NCI-H2196 (cell line): ENCODE results near the gene ALX3.
"Not testable (repeated sequence)": the region's sequence is repeated elsewhere in the genome, so short reads cannot be mapped to it uniquely, and the experiment has no call there.

ENCODE experiments used
- DNase-seq: peaks from one replicate; lab custom pipeline; 2025; ENCODE audit not compliant: unreplicated experiment; lab: John Stamatoyannopoulos, UW

The ALX3 gene

DNA sequence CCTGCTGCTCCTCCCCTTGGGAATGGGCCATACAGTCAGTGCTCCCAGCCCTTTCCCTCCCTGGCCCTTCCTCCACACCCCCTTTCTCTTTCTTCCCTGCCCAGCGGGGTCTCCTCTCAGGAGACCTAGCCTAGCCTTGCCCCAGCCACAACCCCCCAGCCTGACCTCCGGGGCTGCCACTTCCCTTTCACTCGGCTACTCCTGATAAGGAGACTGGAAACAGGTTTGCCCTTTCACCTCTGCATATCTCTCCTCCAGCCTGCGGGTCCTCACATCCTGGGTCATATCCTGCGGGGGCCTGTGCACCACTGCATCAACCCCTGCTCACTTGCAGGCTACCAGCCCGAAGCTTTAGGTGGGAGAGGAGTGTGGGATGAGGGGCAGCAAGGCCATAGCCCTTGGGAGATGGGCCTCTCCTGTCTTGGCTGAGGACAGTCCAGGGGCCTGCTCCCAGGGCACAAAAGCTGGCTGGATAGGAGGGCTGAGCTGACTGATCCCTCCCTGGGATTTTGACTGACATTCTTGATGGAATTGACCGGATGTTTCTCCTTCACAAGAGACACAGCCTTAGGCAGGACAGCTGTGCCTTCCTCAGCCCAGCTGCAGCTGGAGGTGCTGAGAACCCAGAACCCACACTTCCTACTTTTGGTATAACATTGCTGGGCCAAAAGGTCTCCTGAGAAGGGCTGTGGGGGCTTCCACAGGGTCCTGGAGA lies 19.2 kb upstream of the ALX3 start:
- DNase-seq, result no peak

DNA sequence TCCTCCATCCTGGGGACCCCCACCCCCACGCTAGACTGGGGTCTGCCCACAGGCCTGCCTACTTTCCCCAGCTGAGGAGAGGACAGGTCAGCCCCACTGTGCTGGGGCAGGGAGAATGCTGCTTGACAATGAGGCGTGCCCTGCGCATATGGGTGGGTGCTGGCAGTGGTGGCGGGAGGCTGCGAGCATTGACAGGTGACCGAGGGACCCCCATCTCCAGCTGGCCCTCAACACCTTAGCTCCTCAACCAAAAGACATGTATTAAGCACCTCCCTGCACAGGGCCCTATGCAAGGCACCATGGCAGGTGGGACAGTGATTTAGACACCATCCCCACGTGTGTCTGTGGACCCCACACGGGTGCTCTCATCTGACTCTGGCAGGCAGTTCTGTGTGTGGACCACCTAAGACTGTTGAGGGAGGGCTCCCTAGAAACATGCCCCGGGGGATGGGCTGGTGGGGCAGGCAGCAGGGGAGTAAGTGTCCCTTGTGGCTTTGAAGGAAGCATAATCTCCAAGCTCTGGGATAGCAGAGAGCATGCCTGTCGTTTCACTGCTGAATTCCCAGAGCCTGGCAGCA lies 18.4 kb upstream of the ALX3 start:
- DNase-seq, result no peak

DNA sequence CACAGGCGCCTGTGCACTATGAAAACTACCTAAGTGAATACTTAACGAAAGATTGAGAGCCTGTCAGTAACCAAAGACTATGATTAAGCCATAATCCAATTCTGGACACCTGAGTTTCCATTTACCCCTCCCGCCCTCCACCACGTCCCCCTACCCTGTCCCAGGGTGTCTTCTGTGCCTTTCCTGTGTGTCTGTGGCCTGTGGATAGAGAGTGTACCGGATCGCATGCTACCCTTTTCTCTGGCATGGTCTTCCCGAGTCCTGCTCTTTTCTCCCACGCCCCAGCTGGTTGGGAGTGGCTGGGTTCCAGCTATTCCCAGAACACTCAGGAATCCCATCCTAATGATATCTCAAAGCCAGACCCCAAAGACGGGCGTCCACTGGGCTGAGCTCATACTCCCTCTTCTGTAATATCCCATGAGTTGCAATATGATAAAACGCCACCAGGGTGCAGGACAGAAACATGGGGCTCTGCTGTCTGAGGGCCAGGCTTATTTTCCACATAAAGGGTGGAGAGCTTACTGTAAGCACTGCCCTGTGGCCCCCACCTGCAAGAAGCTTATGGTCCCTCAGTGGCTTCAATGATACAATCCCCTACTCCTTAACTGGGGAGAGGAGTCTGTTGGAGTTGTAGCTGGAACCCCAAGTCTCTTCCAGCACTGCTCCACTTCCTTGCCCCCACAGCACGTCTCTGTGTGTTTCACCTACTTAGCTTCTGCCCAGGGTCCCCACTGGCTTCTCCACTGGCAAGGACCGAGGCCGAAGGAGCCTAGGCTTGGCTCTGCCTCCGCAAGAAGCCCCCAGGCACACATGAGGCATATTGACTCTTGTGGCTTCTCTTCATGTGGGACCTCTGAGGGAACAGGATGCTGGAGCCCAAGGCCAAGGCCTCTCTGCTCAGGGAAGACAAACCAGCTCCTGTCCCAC lies 17.6 kb upstream of the ALX3 start:
- peak; percentile 79 for DNase-seq

- no peak for DNase-seq
Measured at GRCh38 chr1:110086961-110087360, 16.5 kb upstream of the ALX3 start.

- no peak for DNase-seq
Measured at GRCh38 chr1:110085671-110086070, 15.2 kb upstream of the ALX3 start.

DNA sequence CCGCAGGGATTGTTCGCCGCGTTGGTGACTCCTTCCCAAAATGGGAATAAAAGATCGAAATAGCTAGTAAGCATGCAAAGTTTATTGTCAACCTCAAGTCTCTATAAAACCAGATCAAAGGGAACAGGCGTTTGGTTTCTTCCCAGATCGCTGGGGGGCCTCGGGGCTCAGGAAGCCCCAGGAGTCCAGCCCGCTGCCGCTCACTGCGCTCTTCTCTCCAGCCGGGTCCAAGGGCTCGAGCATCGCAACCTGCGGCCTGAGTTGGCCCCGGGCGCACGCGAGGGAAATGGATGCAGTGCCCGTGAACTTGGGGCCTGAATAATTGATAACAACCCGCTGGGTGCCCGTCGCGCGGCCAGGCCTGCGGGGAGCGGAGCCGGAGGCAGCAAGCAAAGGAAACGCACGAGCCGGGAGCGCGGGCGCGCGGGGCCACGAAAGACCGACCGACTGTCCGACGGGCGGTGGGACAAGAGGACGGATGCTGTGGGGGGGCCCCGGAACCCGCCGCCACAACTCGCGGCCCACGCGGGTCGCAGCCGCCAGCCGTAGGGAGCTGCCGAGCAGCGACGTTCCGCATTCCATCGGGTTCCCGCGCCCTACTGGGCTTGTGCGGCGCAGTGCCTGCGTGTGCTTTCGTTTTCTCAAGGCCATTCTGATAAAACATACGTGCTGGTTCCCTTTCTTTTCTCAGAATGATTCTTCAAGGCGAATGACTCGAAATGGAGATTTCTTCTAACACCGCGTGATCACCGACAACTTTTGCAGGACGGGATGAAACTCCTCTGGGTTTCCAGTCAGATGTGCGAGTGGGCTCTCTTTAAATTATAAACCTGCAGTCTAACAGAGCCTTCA lies 14.0 kb upstream of the ALX3 start:
- no peak for DNase-seq

DNA sequence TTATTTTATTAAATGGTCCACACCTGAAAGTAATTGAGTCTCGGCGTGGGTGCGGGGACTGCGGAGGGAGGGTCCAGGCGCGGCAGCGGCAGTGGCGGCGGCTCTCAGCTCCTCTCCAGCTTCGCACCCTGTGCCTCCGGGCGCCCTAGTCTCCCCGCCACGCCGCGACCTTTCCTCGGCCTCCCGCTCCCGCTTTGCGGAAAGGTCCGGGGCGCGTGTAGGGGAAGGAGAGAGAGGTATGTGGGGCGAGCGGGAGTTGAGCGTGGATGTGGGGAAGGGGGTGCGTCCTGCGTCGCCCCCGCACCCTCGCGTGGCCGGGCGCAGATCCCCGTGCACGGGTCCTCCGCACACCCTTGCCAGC lies 13.4 kb upstream of the ALX3 start:
- no peak for DNase-seq

GRCh38 chr1:110083061-110083865 lies 12.8 kb upstream of the ALX3 start:
- DNase-seq, result no peak

GRCh38 chr1:110082477-110082876 lies 12.0 kb upstream of the ALX3 start:
- no peak for DNase-seq

DNA sequence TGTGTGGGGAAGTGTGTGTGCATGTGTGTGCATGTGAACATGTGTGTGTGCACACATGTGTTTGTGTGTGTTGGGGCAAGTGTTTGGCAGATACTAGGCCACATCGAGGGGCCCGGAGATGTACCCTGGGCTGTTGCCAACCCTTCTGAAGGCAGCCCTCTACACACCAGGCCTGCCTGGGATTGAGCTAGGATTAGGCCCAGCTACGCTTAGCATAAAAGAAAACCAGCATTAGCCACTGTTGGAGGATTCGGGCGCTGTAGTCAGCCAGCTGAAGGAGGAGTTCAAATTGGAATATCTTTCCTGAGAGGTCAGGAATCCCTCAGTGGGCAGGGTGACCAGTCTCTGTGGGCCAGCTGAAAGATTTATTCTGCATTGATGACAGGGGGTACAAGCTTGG lies 10.6 kb upstream of the ALX3 start:
- no peak for DNase-seq

GRCh38 chr1:110079995-110080394 lies 9.5 kb upstream of the ALX3 start:
- not testable (repeated sequence) for DNase-seq

GRCh38 chr1:110076789-110077500 lies 6.5 kb upstream of the ALX3 start:
- no peak for DNase-seq

- DNase-seq, result no peak
Measured at GRCh38 chr1:110074166-110074565, 3.7 kb upstream of the ALX3 start.

DNA sequence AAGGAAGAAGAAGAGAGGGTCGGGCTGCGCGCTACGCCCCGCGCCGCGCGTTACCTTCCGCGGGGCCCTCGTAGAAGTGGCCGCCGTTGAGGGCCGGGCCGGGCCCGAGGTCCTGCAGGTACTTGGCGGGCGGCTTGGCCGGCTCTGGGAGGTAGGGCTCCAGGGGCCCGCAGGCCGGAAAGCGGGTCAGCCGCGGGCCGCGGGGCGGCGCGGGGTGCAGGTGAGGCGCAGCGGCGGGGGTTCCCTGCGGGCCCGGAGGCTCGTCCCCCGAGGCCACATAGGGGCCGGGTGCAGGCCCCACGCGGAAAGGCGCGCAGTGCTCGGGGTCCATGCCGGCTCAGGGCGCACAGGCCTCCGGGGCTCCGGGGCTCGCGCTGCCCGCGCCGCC lies 196 bp downstream of the ALX3 start:
- DNase-seq, result no peak

DNA sequence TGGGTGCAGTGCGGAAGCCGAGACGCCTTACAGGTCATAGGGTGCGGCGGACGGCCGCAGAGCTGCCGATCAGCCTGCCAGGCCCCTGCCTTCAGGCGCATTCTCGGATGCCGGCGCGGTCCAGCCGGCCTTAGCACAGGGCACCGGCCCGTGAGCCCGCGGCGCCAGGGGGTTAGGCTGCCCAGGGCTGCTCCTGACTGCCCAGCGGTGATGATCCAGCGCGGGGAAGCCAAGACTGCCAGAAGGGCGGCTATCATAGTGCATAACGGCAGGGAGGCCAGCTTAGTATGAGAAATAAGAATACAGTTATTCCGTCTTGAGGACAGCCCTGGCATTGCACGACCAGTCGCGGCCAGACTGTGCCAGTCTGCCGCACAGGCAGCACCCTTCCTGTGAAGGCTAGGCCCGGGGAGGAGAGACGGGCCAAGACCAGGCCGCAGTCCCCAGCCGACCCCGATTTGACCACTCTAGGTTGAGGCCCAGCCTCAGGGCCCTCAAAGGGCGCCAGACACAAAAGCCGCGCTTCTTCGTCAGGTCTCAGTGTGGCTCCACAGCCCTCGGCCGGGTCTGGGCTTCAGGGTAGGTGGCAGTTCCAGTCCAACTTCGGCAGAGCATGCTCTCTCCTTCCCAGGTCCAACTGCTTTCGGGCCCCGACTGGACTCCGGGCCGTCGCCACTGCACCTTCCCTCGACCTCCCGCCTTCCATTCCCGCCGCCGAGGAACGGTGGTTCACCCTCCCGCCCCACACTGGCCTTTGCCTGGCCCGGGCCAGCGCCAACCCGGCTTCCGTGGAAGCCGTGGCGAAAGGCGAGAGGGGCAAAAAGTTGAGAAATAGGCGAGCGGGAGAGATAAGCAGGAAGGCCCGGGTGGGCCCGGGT lies 829 bp downstream of the ALX3 start:
- DNase-seq, result no peak

- DNase-seq, result no peak
Measured at GRCh38 chr1:110068646-110069403, 1.6 kb downstream of the ALX3 start.

- DNase-seq, result no peak
Measured at GRCh38 chr1:110067893-110068645, 2.4 kb downstream of the ALX3 start.
